Mesenchymal stem cell (in vitro differentiated cells and primary cell): ENCODE results near the gene MPZL1.
"Not testable (repeated sequence)": the region's sequence is repeated elsewhere in the genome, so short reads cannot be mapped to it uniquely, and the experiment has no call there.

ENCODE experiments used
- DNase-seq: peaks from one replicate; pipeline ENCODE4 v3.0.0-alpha.2; 2013
- H2AFZ ChIP-seq: one replicate; pipeline ENCODE4 v1.6.1; 2013; ENCODE audit warnings: low read depth, mild to moderate bottlenecking, control low read depth, inconsistent platforms, low read length, moderate library complexity
- H2AK5ac ChIP-seq: 2 replicates; pipeline ENCODE4 v1.6.1; 2013; ENCODE audit warnings: low read length, moderate library complexity, mild to moderate bottlenecking, inconsistent platforms; ENCODE audit not compliant: severe bottlenecking
- H2BK120ac ChIP-seq: one replicate; pipeline ENCODE4 v1.6.1; 2013; ENCODE audit warnings: low read depth, mild to moderate bottlenecking, inconsistent platforms, low read length, moderate library complexity
- H2BK12ac ChIP-seq, 2 experiments: one replicate each; pipeline ENCODE4 v1.6.1; 2013; ENCODE audit warnings: inconsistent platforms in 2 of 2, low read length in 2 of 2, mild to moderate bottlenecking in 2 of 2, moderate library complexity in 2 of 2, control low read depth in 1 of 2
- H2BK15ac ChIP-seq: one replicate; pipeline ENCODE4 v1.6.1; 2013; ENCODE audit warnings: mild to moderate bottlenecking, low read depth, inconsistent platforms; ENCODE audit not compliant: poor library complexity, severe bottlenecking
- H2BK5ac ChIP-seq: 2 replicates; pipeline ENCODE4 v1.6.1; 2013; ENCODE audit warnings: low read depth, mild to moderate bottlenecking, low read length, control low read depth, inconsistent platforms; ENCODE audit not compliant: poor library complexity, severe bottlenecking
- H3K14ac ChIP-seq, 2 experiments: one replicate each; pipeline ENCODE4 v1.6.1; 2013; ENCODE audit warnings: inconsistent platforms in 2 of 2, low read length in 2 of 2, control low read depth in 1 of 2, mild to moderate bottlenecking in 1 of 2, moderate library complexity in 1 of 2
- H3K18ac ChIP-seq, 2 experiments: one replicate each; pipeline ENCODE4 v1.6.1; 2013; ENCODE audit warnings: inconsistent platforms in 2 of 2, low read length in 2 of 2, control low read depth in 1 of 2, low read depth in 1 of 2, mild to moderate bottlenecking in 1 of 2
- H3K23ac ChIP-seq, 2 experiments: one replicate each; pipeline ENCODE4 v1.6.1; 2013; ENCODE audit warnings: inconsistent platforms in 2 of 2, low read length in 2 of 2, mild to moderate bottlenecking in 2 of 2, moderate library complexity in 2 of 2, control low read depth in 1 of 2
- H3K27ac ChIP-seq: 2 replicates; pipeline ENCODE4 v1.5.1; 2013; ENCODE audit warnings: mild to moderate bottlenecking, moderate library complexity, low read length, control low read depth, inconsistent platforms; ENCODE audit not compliant: poor library complexity, severe bottlenecking
- H3K27me3 ChIP-seq, 2 experiments: 2 replicates each; pipeline versions ENCODE4 v1.6.1 to v1.7.0; 2013; ENCODE audit warnings: low read length in 2 of 2, mild to moderate bottlenecking in 2 of 2, moderate library complexity in 2 of 2, control low read depth in 1 of 2, inconsistent platforms in 1 of 2; ENCODE audit not compliant: control insufficient read depth in 1 of 2, insufficient read depth in 1 of 2
- H3K36me3 ChIP-seq, 2 experiments: 2 replicates each; pipeline versions ENCODE4 v1.6.1 to v1.7.0; 2013; ENCODE audit warnings: low read length in 2 of 2, control low read depth in 1 of 2, inconsistent platforms in 1 of 2, low read depth in 1 of 2, mild to moderate bottlenecking in 1 of 2; ENCODE audit not compliant: insufficient read depth in 2 of 2, control insufficient read depth in 1 of 2
- H3K4ac ChIP-seq, 2 experiments: one replicate each; pipeline ENCODE4 v1.6.1; 2013; ENCODE audit warnings: inconsistent platforms in 2 of 2, low read length in 2 of 2, mild to moderate bottlenecking in 2 of 2, moderate library complexity in 2 of 2, control low read depth in 1 of 2, low read depth in 1 of 2
- H3K4me1 ChIP-seq: 2 replicates; pipeline ENCODE4 v1.6.1; 2013; ENCODE audit warnings: low read depth, low read length, control low read depth; ENCODE audit not compliant: control insufficient read depth, insufficient read depth
- H3K4me2 ChIP-seq: 2 replicates; pipeline ENCODE4 v1.6.1; 2013; ENCODE audit warnings: low read length, mild to moderate bottlenecking, inconsistent platforms; ENCODE audit not compliant: poor library complexity, severe bottlenecking
- H3K4me3 ChIP-seq, 2 experiments: 2 replicates each; pipeline versions ENCODE4 v1.5.1 to v1.7.0; 2013; ENCODE audit warnings: low read length in 2 of 2, mild to moderate bottlenecking in 2 of 2, control low read depth in 1 of 2, low read depth in 1 of 2; ENCODE audit not compliant: insufficient read depth in 1 of 2
- H3K79me1 ChIP-seq: replicated peaks from 2 replicates; pipeline ENCODE4 v1.6.1; 2013; ENCODE audit warnings: mild to moderate bottlenecking, control low read depth, low read length, inconsistent platforms; ENCODE audit not compliant: poor library complexity, severe bottlenecking
- H3K9ac ChIP-seq: 2 replicates; pipeline ENCODE4 v1.7.0; 2013; ENCODE audit warnings: mild to moderate bottlenecking, low read length, moderate library complexity
- H3K9me3 ChIP-seq: 2 replicates; pipeline ENCODE4 v1.7.0; 2013; ENCODE audit warnings: mild to moderate bottlenecking, low read length; ENCODE audit not compliant: control insufficient read depth
- H4K8ac ChIP-seq: one replicate; pipeline ENCODE4 v1.6.1; 2013; ENCODE audit warnings: inconsistent platforms, mild to moderate bottlenecking, low read length, moderate library complexity
- H4K91ac ChIP-seq: one replicate; pipeline ENCODE4 v1.6.1; 2013; ENCODE audit warnings: mild to moderate bottlenecking, low read length, inconsistent platforms
- WGBS: methylation state at CpG from one replicate; pipeline ENCODE4 v1.1.7; 2013; ENCODE audit warnings: mixed read lengths; 5-methylcytosine and 5-hydroxymethylcytosine counted together

The MPZL1 gene

GRCh38 chr1:167805041-167805556, 83.3 kb downstream of the MPZL1 start:
- WGBS = 81% methylated on average over 4 of the region's 4 CpGs

GRCh38 chr1:167806235-167806634, 84.5 kb downstream of the MPZL1 start:
- peak overlapping the region in 1 of 2 experiments; percentile 11 for H3K18ac ChIP-seq
- H3K27ac ChIP-seq = not testable (repeated sequence)
- 92% methylated on average over 23 of the region's 23 CpGs for whole genome bisulfite sequencing

More at GRCh38 chr1:167805041-167805556, 83.3 kb downstream of the MPZL1 start:
- Histone ChIP-seq H3K4me2 (no peak overlapping the region), H4K8ac (no peak overlapping the region), H3K79me1 (peaks cover 6% of the 10 kb centered on the region), H3K4me1 (peaks cover 6% of the 10 kb centered on the region), H3K36me3 (peaks cover 0 to 12% of the 10 kb centered on the region in 2 experiments), H3K14ac (peak overlapping the region in 1 of 2 experiments; percentile 81), H2BK15ac (no peak overlapping the region), H3K4me3 (no peak overlapping the region), H3K27ac (peak overlapping the region; percentile 14), H3K27me3 (no peaks in the 10 kb centered on the region), H3K4ac (no peak overlapping the region), H3K18ac (peak overlapping the region in 1 of 2 experiments; percentile 48), H2BK5ac (no peak overlapping the region), H4K91ac (no peak overlapping the region), H3K23ac (no peak overlapping the region), H2AK5ac (peak overlapping the region; percentile 1), H3K9ac (no peak overlapping the region), H3K9me3 (no peaks in the 10 kb centered on the region), H2BK12ac (peak overlapping the region; percentile 15 to 77), H2BK120ac (no peak overlapping the region), H2AFZ (no peak overlapping the region)
- DNase-seq = no peak

DNA sequence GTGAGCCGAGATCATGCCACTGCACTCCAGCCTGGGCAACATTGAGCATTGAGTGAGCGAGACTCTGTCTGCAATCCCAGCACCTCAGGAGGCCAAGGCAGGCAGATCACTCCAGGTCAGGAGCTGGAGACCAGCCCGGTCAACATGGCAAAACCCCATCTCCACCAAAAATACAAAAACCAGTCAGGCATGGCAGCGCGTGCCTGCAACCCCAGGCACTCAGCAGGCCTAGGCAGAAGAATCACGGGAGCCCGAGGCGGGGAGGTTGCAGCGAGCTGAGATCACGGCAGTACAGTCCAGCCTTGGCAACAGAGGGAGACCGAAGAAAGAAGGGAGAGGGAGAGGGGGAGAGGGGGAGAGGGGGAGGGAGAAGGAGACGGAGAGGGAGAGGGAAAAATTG, 84.9 kb downstream of the MPZL1 start:
- not testable (repeated sequence) for H3K4ac ChIP-seq, H2AK5ac ChIP-seq, H2BK15ac ChIP-seq, H3K9me3 ChIP-seq, H3K4me2 ChIP-seq, H3K27ac ChIP-seq, H3K18ac ChIP-seq, DNase-seq, H3K4me1 ChIP-seq, H3K36me3 ChIP-seq, H2BK5ac ChIP-seq, H3K4me3 ChIP-seq, H3K79me1 ChIP-seq, H2AFZ ChIP-seq, H3K14ac ChIP-seq, H4K8ac ChIP-seq, H3K27me3 ChIP-seq, H4K91ac ChIP-seq, H2BK120ac ChIP-seq, H3K23ac ChIP-seq, H3K9ac ChIP-seq
- WGBS = 97% methylated on average over 10 of the region's 12 CpGs
- peak overlapping the region in 1 of 2 experiments; percentile 47 for H2BK12ac ChIP-seq

More at GRCh38 chr1:167806235-167806634, 84.5 kb downstream of the MPZL1 start:
- not testable (repeated sequence) for H3K79me1 ChIP-seq, H3K4me2 ChIP-seq, H3K23ac ChIP-seq, H2BK5ac ChIP-seq, H2BK12ac ChIP-seq, H4K8ac ChIP-seq, H3K9me3 ChIP-seq, H3K4me3 ChIP-seq, H2AK5ac ChIP-seq, H3K14ac ChIP-seq, H3K4me1 ChIP-seq, H2AFZ ChIP-seq, H3K9ac ChIP-seq, H3K27me3 ChIP-seq, H3K4ac ChIP-seq, DNase-seq, H2BK120ac ChIP-seq, H2BK15ac ChIP-seq, H4K91ac ChIP-seq
- peaks cover 0 to 11% of the 10 kb centered on the region in 2 experiments for H3K36me3 ChIP-seq

DNA sequence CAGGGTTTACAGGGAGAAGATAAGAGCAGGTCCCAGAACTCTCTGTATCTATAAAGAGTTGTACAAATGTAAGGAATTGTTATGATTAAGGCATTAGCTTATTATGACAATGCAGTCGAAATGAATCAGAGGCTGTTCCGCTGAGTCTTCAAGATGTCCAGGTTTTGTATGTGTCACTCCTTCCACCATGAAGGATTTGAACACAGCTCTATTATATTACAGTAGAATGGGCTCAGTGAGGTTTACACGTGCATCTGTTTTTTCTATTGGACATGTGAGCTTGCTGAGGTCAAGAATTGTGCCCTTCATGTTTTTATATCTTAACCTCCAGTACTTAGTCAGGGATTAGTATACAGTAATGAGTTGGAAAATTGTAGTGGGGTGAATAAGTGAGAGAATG, 86.3 kb downstream of the MPZL1 start:
- WGBS = 67% methylated on average over 3 of the region's 3 CpGs
- H3K18ac ChIP-seq = no peak overlapping the region
- H3K9ac ChIP-seq = no peak overlapping the region
- H3K79me1 ChIP-seq = no peaks in the 10 kb centered on the region
- H3K9me3 ChIP-seq = peaks cover 7% of the 10 kb centered on the region
- H3K4me3 ChIP-seq = no peak overlapping the region
- H3K27me3 ChIP-seq = no peaks in the 10 kb centered on the region
- no peak overlapping the region for H2BK5ac ChIP-seq
- no peak overlapping the region for H4K8ac ChIP-seq
- H2BK15ac ChIP-seq = no peak overlapping the region
- H3K36me3 ChIP-seq = no peaks in the 10 kb centered on the region
- peaks cover 4% of the 10 kb centered on the region for H3K4me1 ChIP-seq
- H3K4me2 ChIP-seq = no peak overlapping the region
- H3K27ac ChIP-seq = no peak overlapping the region
- H4K91ac ChIP-seq = no peak overlapping the region
- no peak overlapping the region for H3K4ac ChIP-seq
- H2BK120ac ChIP-seq = no peak overlapping the region
- H3K14ac ChIP-seq = no peak overlapping the region
- H3K23ac ChIP-seq = no peak overlapping the region
- no peak overlapping the region for H2BK12ac ChIP-seq
- H2AFZ ChIP-seq = no peak overlapping the region
- no peak overlapping the region for H2AK5ac ChIP-seq
- DNase-seq = no peak
